Gastroesophageal sphincter (tissue), 3 donors: Measurements from ENCODE around the gene SH2D5.

Experiments used
- CTCF ChIP-seq, 4 experiments: fragments of 200-600 bp in 2 of 4; fragments of 450-650 bp in 2 of 4; sonication (generic) in 1 of 4; IDR thresholded peaks; one replicate each; pipeline ENCODE4 v1.5.1; 2017 to 2019; ENCODE audit warnings: antibody characterized with exemption in 4 of 4, mild to moderate bottlenecking in 2 of 4, moderate library complexity in 2 of 4
- EP300 ChIP-seq: sonication (generic); formaldehyde crosslinking; IDR thresholded peaks from one replicate; pipeline ENCODE4 v1.6.1; 2017; ENCODE audit warnings: antibody characterized with exemption, mild to moderate bottlenecking
- POLR2A ChIP-seq, 2 donors: fragments of 450-650 bp; IDR thresholded peaks; one replicate each; pipeline ENCODE4 v1.6.1; 2017; ENCODE audit warnings: antibody characterized with exemption in 2 of 2, mild to moderate bottlenecking in 2 of 2, moderate library complexity in 1 of 2
- POLR2AphosphoS5 ChIP-seq: sonication (generic); formaldehyde crosslinking; IDR thresholded peaks from one replicate; pipeline ENCODE4 v1.6.1; 2017; ENCODE audit warnings: antibody characterized with exemption

GRCh38 chr1:20729990-20730689 lies 2.4 kb downstream of the SH2D5 start:
- TF ChIP-seq POLR2AphosphoS5 (no peak), CTCF (IDR thresholded peaks at IDR 0.05) (no peak), EP300 (no peak), POLR2A (IDR thresholded peaks at IDR 0.05) (no peak)
